K562 (cell line): ENCODE data around the gene PPP1CA. TPM values are rescaled to one million over a fixed set of nuclear protein-coding genes. Genes with fewer than 3 reads are reported as not detected.

Source experiments
- BHLHE40 ChIP-seq: IDR thresholded peaks from 2 replicates; pipeline ENCODE4 v1.6.1; 2011; ENCODE audit warnings: low read length, improper control_type of control experiment
- CBX2 ChIP-seq: fragments of 200-600 bp; sonication (generic); IDR thresholded peaks from one replicate; pipeline ENCODE4 v1.6.1; 2012; ENCODE audit warnings: mild to moderate bottlenecking, low read length, inconsistent platforms; ENCODE audit not compliant: insufficient read depth, poor library complexity, severe bottlenecking
- CEBPZ ChIP-seq: fragments of 150-350 bp; IDR thresholded peaks from 2 replicates; pipeline ENCODE4 v1.6.1; 2014; ENCODE audit warnings: low read depth, mild to moderate bottlenecking, low read length, borderline replicate concordance
- CHD2 ChIP-seq: IDR thresholded peaks from 2 replicates; pipeline ENCODE4 v1.6.1; 2011; ENCODE audit warnings: low read depth, low read length
- E4F1 ChIP-seq: fragments of 250-450 bp; sonication (Bioruptor Pico); IDR thresholded peaks from 2 replicates; pipeline ENCODE4 v1.5.0; 2021; ENCODE audit warnings: mild to moderate bottlenecking, borderline replicate concordance
- FIP1L1 ChIP-seq: fragments of 200-400 bp; formaldehyde crosslinking; IDR thresholded peaks from 2 replicates; pipeline ENCODE4 v1.6.1; 2018; ENCODE audit warnings: mild to moderate bottlenecking, low read depth, low read length; ENCODE audit not compliant: poor library complexity, severe bottlenecking
- HMGN3 ChIP-seq: IDR thresholded peaks from 2 replicates; pipeline ENCODE4 v1.6.1; 2011; ENCODE audit warnings: borderline replicate concordance, low read depth, mild to moderate bottlenecking, mixed read lengths, low read length; ENCODE audit not compliant: insufficient read length; ENCODE audit errors: extremely low read depth
- KAT7 ChIP-seq: sonication (generic); formaldehyde crosslinking; IDR thresholded peaks from 2 replicates; pipeline ENCODE4 v1.8.0; 2022; ENCODE audit warnings: missing genetic modification reagents, mild to moderate bottlenecking, borderline replicate concordance
- KAT8 ChIP-seq: fragments of 450-650 bp; IDR thresholded peaks from 2 replicates; pipeline ENCODE4 v1.6.1; 2016; ENCODE audit warnings: low read depth, mild to moderate bottlenecking
- MTF1 ChIP-seq: fragments of 250-450 bp; sonication (Bioruptor Pico); IDR thresholded peaks from 2 replicates; pipeline ENCODE4 v1.9.0; 2021; ENCODE audit warnings: moderate library complexity, mild to moderate bottlenecking, inconsistent platforms, borderline replicate concordance
- NBN ChIP-seq: fragments of 450-650 bp; IDR thresholded peaks from 2 replicates; pipeline ENCODE4 v1.6.1; 2016; ENCODE audit warnings: low read depth, mild to moderate bottlenecking
- PCBP1 ChIP-seq: fragments of 200-400 bp; formaldehyde crosslinking; IDR thresholded peaks from 2 replicates; pipeline ENCODE4 v1.6.1; 2018; ENCODE audit warnings: mild to moderate bottlenecking, low read depth, low read length; ENCODE audit not compliant: poor library complexity, severe bottlenecking
- TEAD4 ChIP-seq, 2 experiments: sonication (generic) in 1 of 2; formaldehyde crosslinking in 1 of 2; IDR thresholded peaks; 2 replicates each; pipeline versions ENCODE4 v1.6.1 to v1.8.0; 2012 to 2022; ENCODE audit warnings: borderline replicate concordance in 1 of 2, inconsistent platforms in 1 of 2, low read length in 1 of 2, mild to moderate bottlenecking in 1 of 2, missing genetic modification reagents in 1 of 2
- YBX1 ChIP-seq: fragments of 450-650 bp; IDR thresholded peaks from 2 replicates; pipeline ENCODE4 v1.7.1; 2016; ENCODE audit warnings: mild to moderate bottlenecking
- ZFP36 ChIP-seq: fragments of 150-350 bp; IDR thresholded peaks from 2 replicates; pipeline ENCODE4 v1.6.1; 2018; ENCODE audit warnings: low read length, low read depth; ENCODE audit not compliant: partially characterized antibody
- polyA plus RNA-seq, 8 experiments: library from polyadenylated mRNA; depleted of rRNA in 4 of 8; stranded (reverse) in 5 of 8; unstranded in 3 of 8; fragments of >200 nt; fragmentation: Nextera tagmentation in 2 of 8; fragmentation: Illumina TruSeq in 1 of 8; extraction: Ambion mirVana in 2 of 8; extraction: Trizol in 1 of 8; gene quantifications; 2 replicates each; pipeline versions ENCODE4 v1.2.1 to v1.2.3, GENCODE V29; 2011 to 2014; ENCODE audit warnings: inconsistent platforms in 1 of 8, missing spikeins in 1 of 8
- total RNA-seq, 7 experiments: library from RNA; depleted of rRNA in 6 of 7; stranded (reverse); fragments of >200 nt in 6 of 7; fragmentation: Illumina TruSeq in 2 of 7; extraction: Trizol in 2 of 7; gene quantifications; 2 replicates each; pipeline versions ENCODE4 v1.2.1 to v1.2.3, GENCODE V29; 2011 to 2021; ENCODE audit warnings: low replicate concordance in 1 of 7
- TF ChIP-seq, protein P1 (sequence below): sonication (generic); formaldehyde crosslinking; IDR thresholded peaks from 2 replicates; pipeline ENCODE4 v1.8.0; 2022; ENCODE audit warnings: missing genetic modification reagents, mild to moderate bottlenecking, borderline replicate concordance
- TF ChIP-seq, protein P2 (sequence below), 3 experiments: fragments of 200-800 bp in 1 of 3; sonication (Bioruptor generic) in 1 of 3; sonication (generic) in 1 of 3; formaldehyde crosslinking in 1 of 3; IDR thresholded peaks; 2 replicates each; pipeline versions ENCODE4 v1.6.1 to v1.8.0; 2016 to 2022; ENCODE audit warnings: mild to moderate bottlenecking in 2 of 3, missing compliant biosample characterization in 2 of 3, missing genetic modification characterization in 2 of 3, missing genetic modification reagents in 1 of 3

The PPP1CA gene
- total and polyA plus RNA-seq, 9 of the 15 experiments (the other 6 are each of a cell fraction or from before 2014, with no cell fraction given), result 18.2 to 242 (median 188) TPM

- TF ChIP-seq CEBPZ (no peak), ZFP36 (no peak), BHLHE40 (no peak), NBN (no peak), KAT8 (no peak), TEAD4 (IDR thresholded peaks at IDR 0.05; ENCODE audit: low read length) (no peak), TEAD4 (CRISPR knock-in tag; IDR thresholded peaks at IDR 0.05; ENCODE audit: borderline replicate concordance) (no peak), PCBP1 (peak; percentile 41), E4F1 (CRISPR knock-in tag) (no peak), KAT7 (CRISPR knock-in tag) (peak; percentile 13; the same call in 1 of the 2 replicates), YBX1 (no peak), FIP1L1 (peak; percentile 16), CHD2 (peak; percentile 19; the same call in 1 of the 2 replicates), HMGN3 (peak; percentile 18), CBX2 (no peak), MTF1 (CRISPR knock-in tag) (no peak)
- TF ChIP-seq, protein P1, sequence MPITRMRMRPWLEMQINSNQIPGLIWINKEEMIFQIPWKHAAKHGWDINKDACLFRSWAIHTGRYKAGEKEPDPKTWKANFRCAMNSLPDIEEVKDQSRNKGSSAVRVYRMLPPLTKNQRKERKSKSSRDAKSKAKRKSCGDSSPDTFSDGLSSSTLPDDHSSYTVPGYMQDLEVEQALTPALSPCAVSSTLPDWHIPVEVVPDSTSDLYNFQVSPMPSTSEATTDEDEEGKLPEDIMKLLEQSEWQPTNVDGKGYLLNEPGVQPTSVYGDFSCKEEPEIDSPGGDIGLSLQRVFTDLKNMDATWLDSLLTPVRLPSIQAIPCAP (CRISPR knock-in tag), result no peak
- TF ChIP-seq, protein P2, sequence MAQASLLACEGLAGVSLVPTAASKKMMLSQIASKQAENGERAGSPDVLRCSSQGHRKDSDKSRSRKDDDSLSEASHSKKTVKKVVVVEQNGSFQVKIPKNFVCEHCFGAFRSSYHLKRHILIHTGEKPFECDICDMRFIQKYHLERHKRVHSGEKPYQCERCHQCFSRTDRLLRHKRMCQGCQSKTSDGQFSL (CRISPR knock-in tag; IDR thresholded peaks at IDR 0.05), result peak; percentile 80; the same call in 1 of the 2 replicates
- TF ChIP-seq, protein P2 (tag; IDR thresholded peaks at IDR 0.05), result peak in 1 of 2 experiments; percentile 56; a peak in 1 of 4 replicates
Measured at GRCh38 chr11:67437082-67437808, 35.6 kb upstream of the PPP1CA start, which contains the start of gene PTPRCAP (continued).
